Measurements from ENCODE around the gene CDC42. TPM values are rescaled to one million over a fixed set of nuclear protein-coding genes. Genes with fewer than 3 reads are reported as not detected.

CDC42 gene
- total and polyA plus RNA-seq, 9 of the 15 experiments (the other 6 are each of a cell fraction or from before 2014, with no cell fraction given): 186 to 398 (median 325) TPM

- TF ChIP-seq TAF1 (IDR thresholded peaks at IDR 0.05; ENCODE audit: control insufficient read depth, extremely low read depth, insufficient read depth, low read length, severe bottlenecking): no peak
- peak; percentile 52; the same call in 1 of the 2 replicates for TF ChIP-seq FOXM1 (IDR thresholded peaks at IDR 0.05; ENCODE audit: low read depth)
- TF ChIP-seq FOXM1 (CRISPR knock-in tag; IDR thresholded peaks at IDR 0.05; ENCODE audit: low read depth): no peak
- TF ChIP-seq THRAP3 (IDR thresholded peaks at IDR 0.05; ENCODE audit: borderline replicate concordance): no peak
- no peak for TF ChIP-seq ATF6 (CRISPR knock-in tag; IDR thresholded peaks at IDR 0.05)
- peak; percentile 52; the same call in 1 of the 2 replicates for TF ChIP-seq TCF3 (CRISPR knock-in tag; IDR thresholded peaks at IDR 0.05)
- TF ChIP-seq ZBTB11 (CRISPR knock-in tag; IDR thresholded peaks at IDR 0.05): no peak
- TF ChIP-seq ZBTB26 (CRISPR knock-in tag; IDR thresholded peaks at IDR 0.05): no peak
- TF ChIP-seq E2F6 (IDR thresholded peaks at IDR 0.05; ENCODE audit: borderline replicate concordance in 1 of 2, extremely low read depth in 1 of 2, insufficient read depth in 1 of 2, insufficient read length in 1 of 2, low read depth in 1 of 2, low read length in 1 of 2, poor library complexity in 1 of 2, severe bottlenecking in 1 of 2): peak in 1 of 2 experiments; percentile 48
- no peak for TF ChIP-seq RREB1 (CRISPR knock-in tag; IDR thresholded peaks at IDR 0.05)
- no peak for TF ChIP-seq ARHGAP35 (IDR thresholded peaks at IDR 0.05; ENCODE audit: partially characterized antibody)
Measured at GRCh38 chr1:22104094-22104493, 51.6 kb downstream of the CDC42 start (continued).
